GM13976 (cell line): Measurements from ENCODE around the gene TSPAN9.

ENCODE experiments used
- DNase-seq: peaks from one replicate; pipeline ENCODE4 v3.0.0; 2012; ENCODE audit warnings: low spot score
- in situ Hi-C: fragments of 300-500 bp; cut with MboI; formaldehyde crosslinking; loops from one replicate; pipeline ENCODE4 v1.12.0; 2022; ENCODE audit warnings: low sequenced_read_pairs, mixed read lengths, inconsistent platforms; ENCODE audit not compliant: unreplicated experiment
- TF ChIP-seq, protein P1 (sequence below): IDR thresholded peaks from 2 replicates; pipeline ENCODE4 v1.5.1; 2012; ENCODE audit warnings: borderline replicate concordance, mild to moderate bottlenecking; ENCODE audit not compliant: insufficient read depth; ENCODE audit errors: extremely low read depth, missing control alignments, control extremely low read depth

The TSPAN9 gene

DNA sequence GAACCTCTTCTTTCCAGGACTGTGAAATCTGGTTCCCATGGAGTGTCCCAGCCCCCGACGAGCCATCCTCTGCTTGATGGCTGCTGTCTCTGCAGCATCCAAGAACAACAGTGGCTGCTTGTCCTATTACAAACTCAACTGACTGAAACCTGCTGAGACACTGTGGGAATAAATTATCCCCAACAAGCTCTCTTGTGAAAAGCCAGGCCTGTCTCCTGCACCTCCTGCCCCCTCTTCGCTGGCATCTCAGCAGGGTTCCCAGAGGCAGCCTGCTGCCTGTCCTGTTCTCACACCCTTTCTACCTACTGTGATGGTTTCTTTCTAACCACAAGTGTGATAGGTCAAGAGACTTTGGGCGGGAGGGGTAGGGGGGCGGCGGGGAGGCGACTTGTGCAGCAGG is 180.2 kb downstream of the TSPAN9 start:
- in situ Hi-C loops, result no loop called here
- DNase-seq, result no peak
- TF ChIP-seq, protein P1, sequence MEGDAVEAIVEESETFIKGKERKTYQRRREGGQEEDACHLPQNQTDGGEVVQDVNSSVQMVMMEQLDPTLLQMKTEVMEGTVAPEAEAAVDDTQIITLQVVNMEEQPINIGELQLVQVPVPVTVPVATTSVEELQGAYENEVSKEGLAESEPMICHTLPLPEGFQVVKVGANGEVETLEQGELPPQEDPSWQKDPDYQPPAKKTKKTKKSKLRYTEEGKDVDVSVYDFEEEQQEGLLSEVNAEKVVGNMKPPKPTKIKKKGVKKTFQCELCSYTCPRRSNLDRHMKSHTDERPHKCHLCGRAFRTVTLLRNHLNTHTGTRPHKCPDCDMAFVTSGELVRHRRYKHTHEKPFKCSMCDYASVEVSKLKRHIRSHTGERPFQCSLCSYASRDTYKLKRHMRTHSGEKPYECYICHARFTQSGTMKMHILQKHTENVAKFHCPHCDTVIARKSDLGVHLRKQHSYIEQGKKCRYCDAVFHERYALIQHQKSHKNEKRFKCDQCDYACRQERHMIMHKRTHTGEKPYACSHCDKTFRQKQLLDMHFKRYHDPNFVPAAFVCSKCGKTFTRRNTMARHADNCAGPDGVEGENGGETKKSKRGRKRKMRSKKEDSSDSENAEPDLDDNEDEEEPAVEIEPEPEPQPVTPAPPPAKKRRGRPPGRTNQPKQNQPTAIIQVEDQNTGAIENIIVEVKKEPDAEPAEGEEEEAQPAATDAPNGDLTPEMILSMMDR, result no peak

- TF ChIP-seq, protein P1, result no peak
- in situ Hi-C loops, result no loop called here
- no peak for DNase-seq
These were observed 182.8 kb downstream of the TSPAN9 start for GRCh38 chr12:3259973-3260372.

DNA sequence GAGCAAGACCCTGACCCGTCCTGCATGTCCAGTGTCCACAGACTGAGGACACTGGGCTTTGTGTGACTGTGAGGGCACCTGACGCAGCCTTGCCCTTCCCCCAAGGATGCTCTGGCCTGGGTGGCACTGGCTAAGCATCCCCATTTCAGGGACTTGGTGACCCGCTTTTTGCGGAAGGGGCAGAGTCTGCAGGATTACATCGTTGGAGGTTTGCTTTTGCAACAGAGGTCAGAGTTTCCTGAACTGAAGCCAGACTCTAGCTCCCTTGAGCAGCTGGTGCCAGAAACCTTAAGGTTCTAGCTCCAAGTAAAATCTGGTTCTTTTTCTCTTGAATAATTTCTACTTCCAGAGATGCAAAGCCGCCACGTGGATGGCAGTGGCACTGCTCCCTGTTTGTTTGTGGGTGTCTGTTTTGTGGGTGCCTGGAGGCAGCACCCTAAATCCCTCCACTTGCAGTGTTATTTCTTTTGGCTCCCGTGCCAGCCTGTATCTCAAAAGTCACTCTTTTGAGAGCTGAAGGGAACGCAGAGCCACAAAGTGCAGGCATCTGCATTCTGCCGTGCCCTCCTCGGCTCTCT is 184.7 kb downstream of the TSPAN9 start:
- TF ChIP-seq, protein P1, result no peak
- in situ Hi-C loops, result no loop called here
- DNase-seq, result no peak

GRCh38 chr12:3262470-3262869 is 185.3 kb downstream of the TSPAN9 start:
- DNase-seq, result no peak
- TF ChIP-seq, protein P1, result no peak
- in situ Hi-C loops, result no loop called here

- in situ Hi-C loops, result no loop called here
These were observed 186.1 kb downstream of the TSPAN9 start for GRCh38 chr12:3263282-3263681.

DNA sequence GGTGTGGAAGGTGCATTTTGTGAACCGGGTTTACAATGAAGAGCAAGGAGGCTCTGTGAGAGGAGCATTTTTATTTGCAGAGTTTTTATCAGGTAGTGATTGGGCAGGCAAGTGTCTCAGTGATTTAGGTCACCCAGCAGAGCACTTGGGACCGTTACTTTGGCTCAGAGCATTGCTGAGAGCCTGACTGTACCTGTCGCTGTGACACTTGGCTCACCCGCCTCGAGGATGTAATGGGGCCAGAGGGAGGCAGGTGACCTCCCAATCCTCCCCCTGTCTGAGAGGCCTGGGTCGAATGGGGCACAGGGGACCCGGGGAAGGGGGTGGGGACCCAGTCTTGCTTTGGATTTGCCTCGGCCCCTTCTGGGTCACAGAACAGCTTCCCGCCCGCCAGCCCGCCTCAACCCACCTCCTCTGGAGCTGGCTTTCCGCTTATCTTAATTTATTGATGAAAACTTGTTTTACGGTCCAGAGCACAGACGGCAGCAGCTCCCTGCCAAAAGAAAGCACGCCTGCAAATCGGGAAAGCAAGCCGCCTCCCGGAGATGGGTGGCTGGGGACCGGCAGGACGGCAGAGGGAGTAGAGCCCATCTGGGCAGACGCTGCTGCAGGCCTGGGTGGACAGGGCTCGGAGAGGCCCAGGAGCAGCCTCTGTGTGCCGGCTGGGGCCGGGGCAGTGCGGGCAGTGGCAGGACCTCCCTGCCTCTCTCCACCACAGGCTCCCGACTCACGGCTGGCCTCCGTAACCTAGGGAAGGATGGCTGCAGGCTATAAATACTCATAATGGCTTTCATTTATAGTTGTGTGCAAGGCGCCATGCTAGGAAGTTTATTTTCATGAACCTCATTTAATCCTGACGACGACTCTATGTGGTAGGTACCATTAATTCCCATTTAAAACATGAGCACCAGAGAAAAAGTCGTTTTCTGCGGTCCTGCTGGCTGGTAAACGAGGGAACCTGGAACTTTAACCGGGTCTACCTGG is 187.1 kb downstream of the TSPAN9 start:
- DNase-seq, result no peak
- TF ChIP-seq, protein P1, result no peak
- in situ Hi-C loops, result no loop called here

More at GRCh38 chr12:3263282-3263681, 186.1 kb downstream of the TSPAN9 start:
- TF ChIP-seq, protein P1, result no peak
- DNase-seq, result no peak
